EL (cell line): Measurements from ENCODE around the gene PIK3AP1.
A peak's percentile ranks its signal among the peaks of the same experiment; 100 is the strongest.

Experiments used
- DNase-seq: peaks from one replicate; pipeline ENCODE4 v3.0.0-alpha.2; 2016

The PIK3AP1 gene

GRCh38 chr10:96641396-96642295, 78.7 kb downstream of the PIK3AP1 start:
- DNase-seq, result no peak

GRCh38 chr10:96639899-96640298, 80.4 kb downstream of the PIK3AP1 start:
- DNase-seq, result no peak

- no peak for DNase-seq
These were observed 81.6 kb downstream of the PIK3AP1 start for GRCh38 chr10:96638696-96639095.

- DNase-seq, result no peak
These were observed 82.2 kb downstream of the PIK3AP1 start for GRCh38 chr10:96638120-96638519.

GRCh38 chr10:96637709-96638108, 82.6 kb downstream of the PIK3AP1 start:
- no peak for DNase-seq

- DNase-seq, result peak; percentile 15
These were observed 83.8 kb downstream of the PIK3AP1 start for GRCh38 chr10:96636551-96636950.

GRCh38 chr10:96632974-96633710, 87.2 kb downstream of the PIK3AP1 start:
- DNase-seq, result no peak

- DNase-seq, result no peak
These were observed 93.0 kb downstream of the PIK3AP1 start for GRCh38 chr10:96627292-96627691.

GRCh38 chr10:96626795-96627194, 93.5 kb downstream of the PIK3AP1 start:
- no peak for DNase-seq

GRCh38 chr10:96625173-96625572, 95.1 kb downstream of the PIK3AP1 start:
- no peak for DNase-seq

- DNase-seq, result no peak
These were observed 98.1 kb downstream of the PIK3AP1 start for GRCh38 chr10:96622013-96622787.

- peak; percentile 15 for DNase-seq
These were observed 100.2 kb downstream of the PIK3AP1 start for GRCh38 chr10:96619796-96620773.

GRCh38 chr10:96619120-96619519, 101.2 kb downstream of the PIK3AP1 start:
- DNase-seq, result no peak

- no peak for DNase-seq
These were observed 101.7 kb downstream of the PIK3AP1 start for GRCh38 chr10:96618653-96619052.

- no peak for DNase-seq
These were observed 103.4 kb downstream of the PIK3AP1 start for GRCh38 chr10:96616961-96617360.

- DNase-seq, result peak; percentile 96
These were observed 105.8 kb downstream of the PIK3AP1 start for GRCh38 chr10:96614515-96614914.

GRCh38 chr10:96613576-96613975, 106.7 kb downstream of the PIK3AP1 start:
- peak; percentile 33 for DNase-seq

- no peak for DNase-seq
These were observed 108.1 kb downstream of the PIK3AP1 start for GRCh38 chr10:96612055-96612830.

- no peak for DNase-seq
These were observed 109.5 kb downstream of the PIK3AP1 start for GRCh38 chr10:96610817-96611216.

GRCh38 chr10:96609510-96609909, 110.8 kb downstream of the PIK3AP1 start:
- DNase-seq, result no peak

- DNase-seq, result no peak
These were observed 111.5 kb downstream of the PIK3AP1 start for GRCh38 chr10:96608805-96609204.
